ENCODE data around the gene TSR1. TPM values are rescaled to one million over a fixed set of nuclear protein-coding genes. Genes with fewer than 3 reads are reported as not detected.

Gene TSR1
- total and polyA plus RNA-seq, 2 donors (not counting 1 experiment from before 2014, with no cell fraction given), result 13.7 to 42.4 TPM

GRCh38 chr17:2279707-2280106 is 56.5 kb downstream of the TSR1 start:
- Histone ChIP-seq H3K4me3 (replicated peaks in 1 of 4; ENCODE audit: control extremely low read depth in 1 of 4, insufficient read depth in 1 of 4, low read depth in 3 of 4, low read length in 4 of 4) (no peak overlapping the region), H2AFZ (ENCODE audit: low read length) (no peak overlapping the region), H3K27me3 (ENCODE audit: control insufficient read depth, insufficient read depth, low read length) (no peaks in the 10 kb centered on the region), H3K79me2 (ENCODE audit: control insufficient read depth, insufficient read depth, low read length) (no peaks in the 10 kb centered on the region), H4K20me1 (ENCODE audit: control insufficient read depth, extremely low read depth, insufficient read depth, low read length) (no peaks in the 10 kb centered on the region), H3K4me2 (ENCODE audit: extremely low read depth, insufficient read depth, low read length) (no peak overlapping the region), H3K27ac (ENCODE audit: insufficient read depth, low read length) (no peak overlapping the region), H3K9me3 (ENCODE audit: control insufficient read depth, insufficient read depth, low read depth, low read length) (no peaks in the 10 kb centered on the region), H3K9ac (ENCODE audit: insufficient read depth, low read length) (no peak overlapping the region), H3K36me3 (ENCODE audit: control insufficient read depth, insufficient read depth, low read length) (peaks cover 12% of the 10 kb centered on the region), H3K4me1 (ENCODE audit: control insufficient read depth, extremely low read depth, insufficient read depth, low read length) (peaks cover 2% of the 10 kb centered on the region)
- TF ChIP-seq EZH2 (IDR thresholded peaks at IDR 0.05; ENCODE audit: low read length, missing control alignments) (no peak), CTCF (conservative IDR thresholded peaks at IDR 0.05 in 1 of 2, IDR thresholded peaks at IDR 0.05 in 1 of 2; ENCODE audit: low read depth in 1 of 2, low read length in 2 of 2) (no peak)
- no peak for DNase-seq (ENCODE audit: low read depth in 2 of 2)

- TF ChIP-seq EZH2 (IDR thresholded peaks at IDR 0.05; ENCODE audit: low read length, missing control alignments), result no peak
- TF ChIP-seq CTCF (conservative IDR thresholded peaks at IDR 0.05 in 1 of 2, IDR thresholded peaks at IDR 0.05 in 1 of 2; ENCODE audit: low read depth in 1 of 2, low read length in 2 of 2), result no peak
Observed at GRCh38 chr17:2277429-2278170, 58.7 kb downstream of the TSR1 start.

GRCh38 chr17:2275722-2276121 is 60.5 kb downstream of the TSR1 start:
- no peak for DNase-seq (ENCODE audit: low read depth in 2 of 2)
- Histone ChIP-seq H3K27ac (ENCODE audit: insufficient read depth, low read length) (no peak overlapping the region), H4K20me1 (ENCODE audit: control insufficient read depth, extremely low read depth, insufficient read depth, low read length) (no peaks in the 10 kb centered on the region), H3K27me3 (ENCODE audit: control insufficient read depth, insufficient read depth, low read length) (no peaks in the 10 kb centered on the region), H3K79me2 (ENCODE audit: control insufficient read depth, insufficient read depth, low read length) (no peaks in the 10 kb centered on the region), H3K4me1 (ENCODE audit: control insufficient read depth, extremely low read depth, insufficient read depth, low read length) (no peaks in the 10 kb centered on the region), H3K9ac (ENCODE audit: insufficient read depth, low read length) (no peak overlapping the region), H3K36me3 (ENCODE audit: control insufficient read depth, insufficient read depth, low read length) (no peaks in the 10 kb centered on the region), H2AFZ (ENCODE audit: low read length) (no peak overlapping the region), H3K4me2 (ENCODE audit: extremely low read depth, insufficient read depth, low read length) (no peak overlapping the region), H3K4me3 (replicated peaks in 1 of 4; ENCODE audit: control extremely low read depth in 1 of 4, insufficient read depth in 1 of 4, low read depth in 3 of 4, low read length in 4 of 4) (no peak overlapping the region), H3K9me3 (ENCODE audit: control insufficient read depth, insufficient read depth, low read depth, low read length) (no peaks in the 10 kb centered on the region)
- TF ChIP-seq EZH2 (IDR thresholded peaks at IDR 0.05; ENCODE audit: low read length, missing control alignments) (no peak), CTCF (conservative IDR thresholded peaks at IDR 0.05 in 1 of 2, IDR thresholded peaks at IDR 0.05 in 1 of 2; ENCODE audit: low read depth in 1 of 2, low read length in 2 of 2) (no peak)

More at GRCh38 chr17:2277429-2278170, 58.7 kb downstream of the TSR1 start:
- H2AFZ ChIP-seq (ENCODE audit: low read length), result no peak overlapping the region
- no peak overlapping the region for H3K4me3 ChIP-seq (replicated peaks in 1 of 4; ENCODE audit: control extremely low read depth in 1 of 4, insufficient read depth in 1 of 4, low read depth in 3 of 4, low read length in 4 of 4)
- H3K9me3 ChIP-seq (ENCODE audit: control insufficient read depth, insufficient read depth, low read depth, low read length), result no peaks in the 10 kb centered on the region
- no peaks in the 10 kb centered on the region for H4K20me1 ChIP-seq (ENCODE audit: control insufficient read depth, extremely low read depth, insufficient read depth, low read length)
- peaks cover 7% of the 10 kb centered on the region for H3K36me3 ChIP-seq (ENCODE audit: control insufficient read depth, insufficient read depth, low read length)
- H3K9ac ChIP-seq (ENCODE audit: insufficient read depth, low read length), result no peak overlapping the region
- no peaks in the 10 kb centered on the region for H3K79me2 ChIP-seq (ENCODE audit: control insufficient read depth, insufficient read depth, low read length)
- H3K4me1 ChIP-seq (ENCODE audit: control insufficient read depth, extremely low read depth, insufficient read depth, low read length), result peaks cover 1% of the 10 kb centered on the region
- H3K4me2 ChIP-seq (ENCODE audit: extremely low read depth, insufficient read depth, low read length), result no peak overlapping the region
- no peak for DNase-seq (ENCODE audit: low read depth in 2 of 2)
- H3K27me3 ChIP-seq (ENCODE audit: control insufficient read depth, insufficient read depth, low read length), result no peaks in the 10 kb centered on the region
- no peak overlapping the region for H3K27ac ChIP-seq (ENCODE audit: insufficient read depth, low read length)
